Lung microvascular endothelial cell (primary cell): ENCODE measurements around the gene DUSP9. TPM values are rescaled to one million over a fixed set of nuclear protein-coding genes. Genes with fewer than 3 reads are reported as not detected.
"Not testable (repeated sequence)": the region's sequence is repeated elsewhere in the genome, so short reads cannot be mapped to it uniquely, and the experiment has no call there.

Experiments
- DNase-seq, 2 donors: peaks; one replicate each; pipeline versions ENCODE4 v3.0.0 to v3.0.0-alpha.2; 2010; ENCODE audit warnings: low read depth in 2 of 2
- total RNA-seq: library from RNA; depleted of rRNA; stranded (reverse); fragments of >200 nt; gene quantifications from 2 replicates; pipeline ENCODE4 v1.2.1, GENCODE V29; 2014

DUSP9 gene, protein sequence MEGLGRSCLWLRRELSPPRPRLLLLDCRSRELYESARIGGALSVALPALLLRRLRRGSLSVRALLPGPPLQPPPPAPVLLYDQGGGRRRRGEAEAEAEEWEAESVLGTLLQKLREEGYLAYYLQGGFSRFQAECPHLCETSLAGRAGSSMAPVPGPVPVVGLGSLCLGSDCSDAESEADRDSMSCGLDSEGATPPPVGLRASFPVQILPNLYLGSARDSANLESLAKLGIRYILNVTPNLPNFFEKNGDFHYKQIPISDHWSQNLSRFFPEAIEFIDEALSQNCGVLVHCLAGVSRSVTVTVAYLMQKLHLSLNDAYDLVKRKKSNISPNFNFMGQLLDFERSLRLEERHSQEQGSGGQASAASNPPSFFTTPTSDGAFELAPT
- total RNA-seq: under 0.01 TPM in 2 replicates

- DNase-seq: peak in 1 of 2 donors; percentile 22
Measured at GRCh38 chrX:153646620-153647373, at the start of gene DUSP9. DUSP9 (plus strand) TSS chrX:153647203; CDS start chrX:153647954, 751 bp downstream.

- peak; percentile 41 to 46 for DNase-seq
Measured at GRCh38 chrX:153598541-153599191, 48.3 kb upstream of the DUSP9 start, which contains the start of gene CCNQ. CCNQ (minus strand) TSS chrX:153599139; CDS start chrX:153599073, 66 bp downstream.

DNA sequence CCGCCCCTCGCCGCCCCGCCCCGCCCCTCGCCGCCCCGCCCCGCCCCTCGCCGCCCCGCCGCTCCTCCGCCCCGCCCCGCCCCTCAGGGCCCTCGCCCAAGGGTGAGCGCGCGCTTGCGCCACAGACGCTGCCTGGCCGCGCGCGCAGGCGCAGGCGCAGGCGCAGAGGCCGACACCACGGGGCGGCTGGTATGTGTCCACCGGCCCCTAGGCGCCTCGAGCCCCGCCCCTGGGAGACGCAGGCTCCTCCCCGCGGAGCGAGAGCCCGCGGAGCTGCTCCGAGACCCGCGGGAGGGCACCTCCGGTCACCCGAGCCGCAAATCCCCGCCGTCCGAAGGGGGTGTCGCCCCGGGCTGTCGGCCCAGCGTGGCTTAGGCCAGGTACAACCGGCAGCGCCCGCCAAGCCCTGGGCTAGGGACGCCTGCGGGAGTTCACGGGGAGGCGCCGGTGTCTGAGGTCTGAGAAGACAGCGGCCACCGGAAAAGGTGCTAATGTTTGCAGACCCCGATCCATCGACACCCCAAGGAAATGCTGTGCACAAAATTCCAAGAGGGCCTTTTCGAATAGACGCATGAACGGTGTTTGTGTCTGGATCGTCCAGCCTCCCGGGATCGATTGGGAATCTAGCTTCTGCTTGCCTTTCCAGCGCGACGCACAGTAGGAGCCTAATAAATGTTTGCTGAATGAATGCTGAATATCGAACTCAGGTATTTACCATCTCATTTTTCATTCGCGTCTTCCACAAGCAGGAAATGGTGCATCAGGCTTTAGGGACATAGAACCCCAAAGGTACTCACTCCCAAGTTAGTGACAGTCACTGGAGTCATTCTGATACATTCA lies 47.6 kb upstream of the DUSP9 start:
- peak; percentile 89 to 91 for DNase-seq

- peak in 1 of 2 donors; percentile 7 for DNase-seq
Measured at GRCh38 chrX:153600032-153600373, 47.0 kb upstream of the DUSP9 start.

- no peak for DNase-seq
Measured at GRCh38 chrX:153600921-153601320, 46.1 kb upstream of the DUSP9 start.

GRCh38 chrX:153601511-153602110 lies 45.4 kb upstream of the DUSP9 start:
- no peak for DNase-seq

DNA sequence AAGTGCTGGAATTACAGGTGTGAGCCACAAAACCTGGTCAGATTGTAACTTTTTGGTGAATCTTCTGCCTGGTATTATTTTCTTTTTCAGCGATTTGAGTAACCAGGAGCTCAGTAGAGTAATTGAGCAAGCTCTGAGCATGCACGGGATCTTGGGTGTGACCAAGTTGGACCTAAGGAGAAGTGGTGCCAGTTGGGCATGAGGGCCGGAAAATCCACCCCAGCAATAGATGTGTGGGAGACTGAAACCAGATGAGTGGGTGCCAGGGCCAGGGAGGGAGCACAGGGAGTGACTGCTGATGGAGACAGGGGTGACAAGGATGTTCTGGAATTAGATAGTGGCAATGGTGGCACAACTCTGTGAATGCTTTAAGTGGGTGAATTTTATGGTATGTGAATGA lies 44.4 kb upstream of the DUSP9 start:
- DNase-seq: no peak

GRCh38 chrX:153603131-153603656 lies 43.8 kb upstream of the DUSP9 start:
- DNase-seq: no peak

- not testable (repeated sequence) for DNase-seq
Measured at GRCh38 chrX:153604666-153605380, 42.2 kb upstream of the DUSP9 start.

DNA sequence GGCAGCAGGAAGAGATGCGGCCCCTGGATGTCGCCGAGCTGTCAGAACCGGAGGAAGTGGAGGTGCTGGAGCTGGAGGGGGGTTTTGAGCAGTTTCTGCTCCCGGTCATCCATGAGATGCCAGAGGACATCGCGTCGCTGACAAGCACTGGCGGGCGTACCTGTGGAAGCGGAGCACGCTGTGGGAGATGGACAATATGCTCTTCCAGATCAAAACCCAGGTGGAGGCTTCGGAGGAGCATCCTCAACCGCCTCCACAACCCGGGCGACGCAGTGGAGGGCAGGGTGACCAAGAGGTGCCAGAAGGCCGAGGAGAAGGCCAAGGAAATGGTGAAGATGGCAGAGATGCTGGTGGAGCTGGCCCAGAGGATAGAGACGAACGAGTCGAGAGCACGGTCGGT lies 40.5 kb upstream of the DUSP9 start:
- no peak for DNase-seq

GRCh38 chrX:153608376-153608775 lies 38.6 kb upstream of the DUSP9 start:
- no peak for DNase-seq

DNA sequence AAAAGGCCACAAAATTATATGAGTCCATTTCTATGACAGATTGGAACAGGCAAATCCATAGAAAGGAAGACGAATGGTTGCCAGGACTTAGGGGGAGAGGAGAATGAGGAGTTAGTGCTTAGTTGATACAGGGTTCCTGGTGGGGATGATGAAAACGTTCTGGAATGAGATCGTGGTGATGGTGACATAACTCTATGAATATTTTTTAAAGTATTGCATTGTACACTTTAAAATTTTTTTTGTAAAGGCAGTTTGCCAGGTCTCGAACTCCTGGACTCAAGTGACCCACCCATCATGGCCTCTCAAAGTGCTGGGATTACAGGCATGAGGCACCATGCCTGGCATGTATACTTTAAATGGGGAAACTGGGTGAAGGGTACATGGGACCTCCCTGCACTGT lies 38.2 kb upstream of the DUSP9 start:
- DNase-seq: no peak

GRCh38 chrX:153609917-153610835 lies 36.8 kb upstream of the DUSP9 start:
- peak; percentile 65 to 84 for DNase-seq

GRCh38 chrX:153610836-153611213 lies 36.2 kb upstream of the DUSP9 start:
- no peak for DNase-seq

GRCh38 chrX:153611298-153612095 lies 35.5 kb upstream of the DUSP9 start:
- no peak for DNase-seq

DNA sequence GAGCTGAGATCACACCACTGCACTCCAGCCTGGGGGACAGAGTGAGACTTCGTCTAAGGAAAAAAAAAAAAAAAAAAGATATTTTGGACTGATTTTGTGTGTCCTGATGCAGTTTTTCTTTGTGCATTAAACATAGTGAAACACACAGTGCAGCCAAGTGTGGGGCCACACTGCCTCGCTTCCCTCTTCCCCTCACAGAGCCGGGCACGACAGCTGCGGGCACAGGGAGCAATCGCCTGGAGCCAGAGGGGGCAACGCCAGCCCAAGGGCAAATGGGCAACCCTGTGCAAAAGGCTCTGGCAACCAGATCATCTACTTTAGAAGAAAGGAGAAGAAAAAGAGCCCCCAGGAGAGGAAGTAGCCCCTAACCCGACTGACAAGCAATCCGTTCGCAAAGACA lies 34.6 kb upstream of the DUSP9 start:
- no peak for DNase-seq

- DNase-seq: no peak
Measured at GRCh38 chrX:153614818-153615217, 32.2 kb upstream of the DUSP9 start.

DNA sequence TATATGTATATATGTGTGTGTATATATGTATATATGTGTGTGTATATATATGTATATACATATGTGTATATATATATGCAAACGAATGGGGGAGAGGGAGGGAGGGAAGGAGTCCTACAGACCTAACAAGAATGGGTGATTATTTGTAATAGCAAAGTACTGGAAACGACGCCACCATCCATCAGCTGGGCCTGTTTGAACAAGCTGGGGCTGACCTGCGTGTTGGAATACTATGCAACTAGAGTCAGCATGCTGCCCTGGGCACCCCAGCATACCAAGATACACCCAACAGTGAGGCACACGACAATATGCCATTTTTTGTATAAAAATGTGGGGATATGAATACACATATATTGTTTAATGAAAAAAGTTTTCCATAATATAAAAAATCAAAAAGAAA lies 26.4 kb upstream of the DUSP9 start:
- no peak for DNase-seq
